Gastroesophageal sphincter (tissue), 4 donors: ENCODE results near the gene CWC25. TPM values are rescaled to one million over a fixed set of nuclear protein-coding genes. Genes with fewer than 3 reads are reported as not detected.
A peak's percentile ranks its signal among the peaks of the same experiment; 100 is the strongest.

Experiments
- ATAC-seq: fragments of 150-250 bp; one replicate; pipeline ENCODE4 v1.9.1; 2016; ENCODE audit warnings: mild to moderate bottlenecking, moderate library complexity
- H3K27ac ChIP-seq, 4 donors: fragments of 200-600 bp; sonication (generic) in 3 of 4; 1 replicate in 3 of 4; 2 replicates in 1 of 4; pipeline ENCODE4 v1.5.1; 2016 to 2019
- H3K27me3 ChIP-seq: fragments of 200-600 bp; sonication (generic); one replicate; pipeline ENCODE4 v1.5.1; 2019
- H3K36me3 ChIP-seq, 2 donors: fragments of 200-600 bp; sonication (generic); one replicate each; pipeline ENCODE4 v1.5.1; 2019; ENCODE audit warnings: control low read depth in 1 of 2
- H3K4me1 ChIP-seq, 3 donors: fragments of 200-600 bp; sonication (generic); 1 replicate in 2 of 3; 2 replicates in 1 of 3; pipeline ENCODE4 v1.5.1; 2016 to 2019; ENCODE audit warnings: control low read depth in 2 of 3
- H3K4me3 ChIP-seq, 2 donors: fragments of 200-600 bp; sonication (generic); one replicate each; pipeline ENCODE4 v1.5.1; 2019; ENCODE audit warnings: mild to moderate bottlenecking in 1 of 2, moderate library complexity in 1 of 2
- H3K9me3 ChIP-seq, 3 donors: fragments of 200-600 bp; sonication (generic); one replicate each; pipeline ENCODE4 v1.5.1; 2017 to 2019; ENCODE audit warnings: control low read depth in 2 of 3
- EP300 ChIP-seq: sonication (generic); formaldehyde crosslinking; IDR thresholded peaks from one replicate; pipeline ENCODE4 v1.6.1; 2017; ENCODE audit warnings: antibody characterized with exemption, mild to moderate bottlenecking
- POLR2A ChIP-seq, 2 donors: fragments of 450-650 bp; IDR thresholded peaks; one replicate each; pipeline ENCODE4 v1.6.1; 2017; ENCODE audit warnings: antibody characterized with exemption in 2 of 2, mild to moderate bottlenecking in 2 of 2, moderate library complexity in 1 of 2
- POLR2AphosphoS5 ChIP-seq: sonication (generic); formaldehyde crosslinking; IDR thresholded peaks from one replicate; pipeline ENCODE4 v1.6.1; 2017; ENCODE audit warnings: antibody characterized with exemption
- WGBS, 2 donors: methylation state at CpG; one replicate each; pipeline ENCODE4 v1.1.5; 2018; ENCODE audit warnings: low coverage in 1 of 2; 5-methylcytosine and 5-hydroxymethylcytosine counted together
- small RNA-seq, 4 donors: library from RNA; depleted of rRNA; stranded (forward); fragments of <200 nt; gene quantifications; one replicate each; pipeline ENCODE3, GENCODE V24; 2016
- total RNA-seq, 4 donors: library from RNA; depleted of rRNA; stranded (reverse); fragments of >200 nt; gene quantifications; one replicate each; pipeline ENCODE4 v1.1.0, GENCODE V29; 2016
- TF ChIP-seq, protein P1 (sequence below), 4 experiments: fragments of 200-600 bp in 2 of 4; fragments of 450-650 bp in 2 of 4; sonication (generic) in 1 of 4; IDR thresholded peaks; one replicate each; pipeline ENCODE4 v1.5.1; 2017 to 2019; ENCODE audit warnings: antibody characterized with exemption in 4 of 4, mild to moderate bottlenecking in 2 of 4, moderate library complexity in 2 of 4

The CWC25 gene
- total RNA-seq, 4 donors from 2014 or later, result 13.6 to 35.0 (median 23.3) TPM

DNA sequence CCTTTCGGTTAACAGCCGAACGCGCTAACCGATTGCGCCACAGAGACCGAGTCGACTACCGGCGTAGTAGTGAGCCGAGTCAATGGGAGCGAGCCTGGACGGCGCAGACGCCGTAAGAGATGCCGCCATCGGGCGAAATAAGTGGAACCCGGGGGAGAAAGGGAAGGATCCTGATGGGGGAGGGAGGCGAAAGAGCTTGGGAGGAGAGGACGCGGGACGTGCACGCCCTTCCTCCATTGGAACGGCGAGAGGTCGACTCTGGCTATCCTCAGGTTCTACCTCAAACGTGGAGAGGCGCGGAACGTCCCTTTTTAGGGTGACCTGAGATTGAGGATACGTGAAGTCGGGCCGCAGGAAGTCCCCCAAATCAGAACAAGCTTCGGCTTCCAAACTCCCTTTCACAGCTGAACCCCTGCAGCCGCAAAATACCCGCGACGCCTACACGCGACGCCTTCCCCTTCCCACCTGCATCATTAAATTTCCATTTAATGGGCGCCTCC is 73.3 kb downstream of the CWC25 start:
- peak; percentile 21 for ATAC-seq
- WGBS, 2 donors, result 1 to 2% methylated on average over 33 to 38 of the region's 44 CpGs
- H3K27me3 ChIP-seq, result no peaks in the 10 kb centered on the region
- peak overlapping the region; percentile 93 to 94 for H3K4me3 ChIP-seq
- H3K36me3 ChIP-seq, result peaks cover 0 to 31% of the 10 kb centered on the region in 2 donors
- H3K27ac ChIP-seq, result peak overlapping the region; percentile 4 to 95 (median 90)
- H3K4me1 ChIP-seq, result peaks cover 0 to 74% (median 22%) of the 10 kb centered on the region in 3 donors
- no peak for TF ChIP-seq POLR2AphosphoS5
- TF ChIP-seq, protein P1, sequence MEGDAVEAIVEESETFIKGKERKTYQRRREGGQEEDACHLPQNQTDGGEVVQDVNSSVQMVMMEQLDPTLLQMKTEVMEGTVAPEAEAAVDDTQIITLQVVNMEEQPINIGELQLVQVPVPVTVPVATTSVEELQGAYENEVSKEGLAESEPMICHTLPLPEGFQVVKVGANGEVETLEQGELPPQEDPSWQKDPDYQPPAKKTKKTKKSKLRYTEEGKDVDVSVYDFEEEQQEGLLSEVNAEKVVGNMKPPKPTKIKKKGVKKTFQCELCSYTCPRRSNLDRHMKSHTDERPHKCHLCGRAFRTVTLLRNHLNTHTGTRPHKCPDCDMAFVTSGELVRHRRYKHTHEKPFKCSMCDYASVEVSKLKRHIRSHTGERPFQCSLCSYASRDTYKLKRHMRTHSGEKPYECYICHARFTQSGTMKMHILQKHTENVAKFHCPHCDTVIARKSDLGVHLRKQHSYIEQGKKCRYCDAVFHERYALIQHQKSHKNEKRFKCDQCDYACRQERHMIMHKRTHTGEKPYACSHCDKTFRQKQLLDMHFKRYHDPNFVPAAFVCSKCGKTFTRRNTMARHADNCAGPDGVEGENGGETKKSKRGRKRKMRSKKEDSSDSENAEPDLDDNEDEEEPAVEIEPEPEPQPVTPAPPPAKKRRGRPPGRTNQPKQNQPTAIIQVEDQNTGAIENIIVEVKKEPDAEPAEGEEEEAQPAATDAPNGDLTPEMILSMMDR (IDR thresholded peaks at IDR 0.05), result no peak
- TF ChIP-seq EP300, result no peak
- TF ChIP-seq POLR2A (IDR thresholded peaks at IDR 0.05), result peak in 1 of 2 donors; percentile 16
- H3K9me3 ChIP-seq, result no peaks in the 10 kb centered on the region

DNA sequence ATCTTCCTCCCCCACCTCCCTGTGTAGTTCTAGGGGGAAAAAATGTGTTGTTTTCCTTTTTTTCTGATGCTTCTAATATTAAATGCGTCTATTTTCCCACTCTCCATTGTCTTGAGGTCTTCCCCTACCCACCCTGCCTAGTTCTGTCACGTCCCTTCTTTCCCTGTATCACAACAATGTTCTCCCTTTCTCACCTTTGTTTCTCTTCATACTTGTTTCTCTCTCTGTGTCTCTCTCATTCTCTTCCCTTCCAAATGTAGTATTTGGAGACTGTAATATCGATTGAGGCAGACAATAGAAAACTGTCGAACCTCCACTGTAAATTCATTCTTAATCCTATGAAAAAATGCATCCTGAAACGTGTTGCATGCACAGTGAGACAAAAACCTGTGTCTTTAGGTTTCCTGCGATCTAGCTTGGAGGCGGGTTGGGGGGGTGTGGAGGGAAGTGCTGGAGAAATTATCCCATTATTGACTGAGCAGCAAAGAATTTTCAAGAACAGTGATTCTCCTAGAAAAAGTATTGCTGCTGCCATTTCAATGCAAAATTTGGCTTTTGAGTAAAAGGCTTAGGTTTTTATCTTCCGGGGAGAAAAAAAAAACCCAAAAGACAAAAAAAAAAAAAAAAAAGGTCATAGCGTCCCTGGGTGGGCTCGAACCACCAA is 73.8 kb downstream of the CWC25 start:
- H3K9me3 ChIP-seq, result no peaks in the 10 kb centered on the region
- peak overlapping the region in 3 of 4 donors; percentile 84 to 95 (median 95) for H3K27ac ChIP-seq
- no peaks in the 10 kb centered on the region for H3K27me3 ChIP-seq
- peaks cover 0 to 80% (median 28%) of the 10 kb centered on the region in 3 donors for H3K4me1 ChIP-seq
- no peak for ATAC-seq
- 7% methylated on average over 9 to 10 of the region's 10 CpGs for WGBS, 2 donors
- TF ChIP-seq, protein P1 (IDR thresholded peaks at IDR 0.05), result no peak
- TF ChIP-seq POLR2AphosphoS5 (no peak), POLR2A (IDR thresholded peaks at IDR 0.05) (no peak), EP300 (no peak)
- peaks cover 0 to 25% of the 10 kb centered on the region in 2 donors for H3K36me3 ChIP-seq
- H3K4me3 ChIP-seq, result peak overlapping the region in 1 of 2 donors; percentile 94

Small RNAs within 50 kb of the gene (small RNA-seq; reads per million reads assigned to genes)
- gene MIR4727, result 0 to 0.64 (median 0) reads per million in 4 donors
- gene RNU6-866P, result 0 reads per million in 4 donors
- 0 reads per million in 4 donors for gene SNORA21
- gene SNORA21B, result 0 reads per million in 4 donors

Other genes with a start within 250 kb of the CWC25 start
- gene SRCIN1, start 219.4 kb downstream of the CWC25 start, total RNA-seq, result 1 to 10 TPM in 2 of 4 donors, under 1 TPM in 2; 0.67 to 2.6 (median 1.5) TPM
- 1 to 10 TPM in 3 of 4 donors, under 1 TPM in 1; 0.31 to 3.5 (median 1.5) TPM for gene EPOP, start 150.4 kb downstream of the CWC25 start, total RNA-seq
- 100 to 1,000 TPM in 1 of 4 donors, 10 to 100 TPM in 3; 55.6 to 101 (median 77.9) TPM for gene MLLT6, start 120.0 kb downstream of the CWC25 start, total RNA-seq
- gene CISD3, start 95.0 kb downstream of the CWC25 start, total RNA-seq, result 10 to 100 TPM in 2 of 4 donors, 1 to 10 TPM in 2; 8.5 to 14.9 (median 11.1) TPM
- gene PCGF2, start 77.0 kb downstream of the CWC25 start, total RNA-seq, result 10 to 100 TPM in 1 of 4 donors, 1 to 10 TPM in 3; 6.4 to 13.0 (median 9.7) TPM
- gene PSMB3, start 72.6 kb downstream of the CWC25 start, total RNA-seq, result 100 to 1,000 TPM; 107 to 123 (median 117) TPM
- 10 to 100 TPM; 43.9 to 80.3 (median 62.1) TPM for gene PIP4K2B, start 25.8 kb downstream of the CWC25 start, total RNA-seq
- 1,000 to 10,000 TPM in 3 of 4 donors, 100 to 1,000 TPM in 1; 755 to 2,040 (median 1,511) TPM for gene RPL23, start 28.4 kb upstream of the CWC25 start, total RNA-seq
- 10 to 100 TPM; 33.5 to 88.9 (median 73.6) TPM for gene LASP1, start 44.7 kb upstream of the CWC25 start, total RNA-seq
- gene FBXO47, start 142.1 kb upstream of the CWC25 start, total RNA-seq, result under 1 TPM in 1 of 4 donors, not detected in 3; 0.25 TPM